Left lung (tissue), 10 donors: ENCODE results near the gene KATNAL1. TPM values are rescaled to one million over a fixed set of nuclear protein-coding genes. Genes with fewer than 3 reads are reported as not detected.

Source experiments
- ATAC-seq: fragments of 200-7000 bp; cut with Tn5 transposase; one replicate; pipeline ENCODE4 v1.9.1; 2020; ENCODE audit warnings: moderate library complexity
- DNase-seq, 4 donors: peaks; one replicate each; pipeline ENCODE4 v3.0.0-alpha.2; 2013 to 2020
- H3K27ac ChIP-seq, 2 donors: fragments of 200-600 bp; sonication (generic) in 1 of 2; one replicate each; pipeline versions ENCODE4 v1.5.0 to v1.8.0; 2020 to 2021
- H3K27me3 ChIP-seq, 2 donors: fragments of 200-600 bp; sonication (generic) in 1 of 2; one replicate each; pipeline versions ENCODE4 v1.5.0 to v1.8.0; 2020 to 2021
- H3K36me3 ChIP-seq, 2 donors: fragments of 200-600 bp; sonication (generic) in 1 of 2; one replicate each; pipeline versions ENCODE4 v1.5.0 to v1.8.0; 2020 to 2021
- H3K4me1 ChIP-seq, 2 donors: fragments of 200-600 bp; one replicate each; pipeline ENCODE4 v1.8.0; 2021
- H3K4me3 ChIP-seq, 2 donors: fragments of 200-600 bp; sonication (generic) in 1 of 2; one replicate each; pipeline versions ENCODE4 v1.5.0 to v1.8.0; 2020 to 2021; ENCODE audit warnings: mild to moderate bottlenecking in 1 of 2
- H3K9me3 ChIP-seq, 2 donors: fragments of 200-600 bp; sonication (generic) in 1 of 2; one replicate each; pipeline versions ENCODE4 v1.5.0 to v1.8.0; 2020 to 2021
- intact Hi-C, 2 donors: fragments of 100-400 bp; cut with DNase I; formaldehyde crosslinking; loops; one replicate each; pipeline versions ENCODE4 v1.11.2 to v1.14.2; 2022
- polyA plus RNA-seq, 6 donors: library from polyadenylated mRNA; unstranded; fragments of 120-200 nt; gene quantifications; one replicate each; pipeline ENCODE4 v1.2.1, GENCODE V29; 2013; ENCODE audit not compliant: insufficient read length in 6 of 6
- total RNA-seq, 2 donors: library from RNA; stranded (reverse); fragmentation: NEBNext Ultra II Directional; extraction: Animal tissue kit (Norgen Biotek cat#: 25700); gene quantifications; one replicate each; pipeline ENCODE4 v1.2.1, GENCODE V29; 2021
- TF ChIP-seq, protein P1 (sequence below), 2 donors: fragments of 200-600 bp; sonication (generic) in 1 of 2; IDR thresholded peaks; one replicate each; pipeline versions ENCODE4 v1.5.0 to v1.8.0; 2021; ENCODE audit warnings: antibody characterized with exemption in 2 of 2
- donor health status: DM: no; HTN: yes; CAD: no.
- donor health status: DM: no; HTN: no; CAD: no.

Gene KATNAL1
- total and polyA plus RNA-seq, 8 donors: 13.9 to 24.9 (median 16.2) TPM

DNA sequence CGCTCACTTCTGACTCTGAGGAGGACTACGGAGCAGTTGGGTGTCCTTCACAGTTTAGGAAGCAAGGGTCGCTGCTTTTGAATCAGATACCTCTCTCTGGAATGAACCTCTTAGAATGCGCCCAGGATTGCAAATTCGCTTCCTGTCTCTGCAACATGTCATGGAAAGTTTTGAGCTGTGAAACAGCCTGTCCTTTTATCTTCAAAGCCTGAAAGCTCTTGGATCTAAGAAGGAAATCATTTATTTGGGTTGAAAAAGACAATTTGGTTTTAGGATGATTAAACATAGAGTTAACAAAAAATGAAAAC is 134.1 kb downstream of the KATNAL1 start:
- intact Hi-C loops: no loop called here
- Histone ChIP-seq H3K4me3 (no peak overlapping the region), H3K9me3 (no peaks in the 10 kb centered on the region), H3K36me3 (no peaks in the 10 kb centered on the region), H3K27ac (no peak overlapping the region), H3K27me3 (no peaks in the 10 kb centered on the region), H3K4me1 (no peaks in the 10 kb centered on the region)
- TF ChIP-seq, protein P1, sequence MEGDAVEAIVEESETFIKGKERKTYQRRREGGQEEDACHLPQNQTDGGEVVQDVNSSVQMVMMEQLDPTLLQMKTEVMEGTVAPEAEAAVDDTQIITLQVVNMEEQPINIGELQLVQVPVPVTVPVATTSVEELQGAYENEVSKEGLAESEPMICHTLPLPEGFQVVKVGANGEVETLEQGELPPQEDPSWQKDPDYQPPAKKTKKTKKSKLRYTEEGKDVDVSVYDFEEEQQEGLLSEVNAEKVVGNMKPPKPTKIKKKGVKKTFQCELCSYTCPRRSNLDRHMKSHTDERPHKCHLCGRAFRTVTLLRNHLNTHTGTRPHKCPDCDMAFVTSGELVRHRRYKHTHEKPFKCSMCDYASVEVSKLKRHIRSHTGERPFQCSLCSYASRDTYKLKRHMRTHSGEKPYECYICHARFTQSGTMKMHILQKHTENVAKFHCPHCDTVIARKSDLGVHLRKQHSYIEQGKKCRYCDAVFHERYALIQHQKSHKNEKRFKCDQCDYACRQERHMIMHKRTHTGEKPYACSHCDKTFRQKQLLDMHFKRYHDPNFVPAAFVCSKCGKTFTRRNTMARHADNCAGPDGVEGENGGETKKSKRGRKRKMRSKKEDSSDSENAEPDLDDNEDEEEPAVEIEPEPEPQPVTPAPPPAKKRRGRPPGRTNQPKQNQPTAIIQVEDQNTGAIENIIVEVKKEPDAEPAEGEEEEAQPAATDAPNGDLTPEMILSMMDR (IDR thresholded peaks at IDR 0.05): no peak
- ATAC-seq: no peak
- no peak for DNase-seq

DNA sequence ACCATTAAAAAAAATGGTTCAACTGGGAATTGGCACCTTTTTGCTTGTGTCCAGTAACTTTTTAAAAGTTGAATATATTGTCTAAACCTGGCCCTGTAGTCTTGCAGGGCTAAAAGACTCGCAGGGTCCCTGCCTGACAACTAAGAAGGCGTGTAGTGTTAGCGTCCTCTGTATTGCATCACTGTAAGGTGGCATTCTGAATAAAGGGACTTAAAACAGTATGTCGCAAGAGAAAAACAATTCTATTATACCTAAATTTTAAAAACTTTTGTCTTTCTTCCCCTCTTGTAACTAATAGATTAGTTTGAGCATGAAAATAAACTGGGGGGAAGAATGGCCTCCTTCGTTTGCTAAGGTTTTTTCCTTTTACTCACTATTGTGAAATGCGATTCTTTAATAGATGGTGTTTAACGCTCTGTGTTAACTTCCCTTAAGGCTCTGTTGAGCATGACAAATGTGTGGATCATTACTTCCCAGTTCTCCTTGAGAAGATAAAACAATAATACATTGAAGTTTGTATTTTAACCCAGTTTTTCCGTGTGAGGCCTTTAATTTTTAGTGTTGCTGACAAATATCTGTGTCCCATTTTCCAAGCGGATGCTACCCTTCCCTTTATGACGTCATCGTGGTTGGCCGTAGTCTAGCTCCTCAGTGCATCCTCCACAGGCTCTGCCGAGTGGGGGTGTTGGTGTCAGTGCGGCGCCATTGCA is 134.6 kb downstream of the KATNAL1 start:
- Histone ChIP-seq H3K9me3 (no peaks in the 10 kb centered on the region), H3K4me3 (no peak overlapping the region), H3K4me1 (no peaks in the 10 kb centered on the region), H3K27ac (no peak overlapping the region), H3K36me3 (no peaks in the 10 kb centered on the region), H3K27me3 (no peaks in the 10 kb centered on the region)
- intact Hi-C loops: no loop called here
- DNase-seq: no peak
- TF ChIP-seq, protein P1 (IDR thresholded peaks at IDR 0.05): no peak
- no peak for ATAC-seq

DNA sequence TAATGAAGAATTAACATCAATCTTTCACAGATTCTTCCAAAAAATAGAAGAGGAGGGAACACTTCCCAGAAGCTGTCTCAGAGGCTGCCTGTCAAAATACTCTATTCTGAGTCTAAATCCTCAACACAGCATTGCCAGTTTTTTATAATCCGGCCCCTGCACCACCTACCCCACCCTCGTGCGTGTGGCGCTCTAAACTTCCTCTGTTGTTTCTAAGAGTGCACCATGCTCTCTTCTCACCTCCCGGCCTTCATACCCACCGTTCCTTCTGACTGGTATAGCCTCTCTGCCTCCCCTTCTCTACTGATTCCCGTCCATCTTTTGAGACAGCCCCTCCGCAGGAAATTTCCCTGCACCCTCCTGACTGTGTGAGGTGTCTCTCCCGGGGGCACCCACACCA is 136.8 kb downstream of the KATNAL1 start:
- no peak for ATAC-seq
- no peak for DNase-seq
- Histone ChIP-seq H3K27ac (no peak overlapping the region), H3K4me1 (no peaks in the 10 kb centered on the region), H3K27me3 (no peaks in the 10 kb centered on the region), H3K4me3 (no peak overlapping the region), H3K36me3 (no peaks in the 10 kb centered on the region), H3K9me3 (no peaks in the 10 kb centered on the region)
- TF ChIP-seq, protein P1 (IDR thresholded peaks at IDR 0.05): no peak
- intact Hi-C loops: no loop called here

DNA sequence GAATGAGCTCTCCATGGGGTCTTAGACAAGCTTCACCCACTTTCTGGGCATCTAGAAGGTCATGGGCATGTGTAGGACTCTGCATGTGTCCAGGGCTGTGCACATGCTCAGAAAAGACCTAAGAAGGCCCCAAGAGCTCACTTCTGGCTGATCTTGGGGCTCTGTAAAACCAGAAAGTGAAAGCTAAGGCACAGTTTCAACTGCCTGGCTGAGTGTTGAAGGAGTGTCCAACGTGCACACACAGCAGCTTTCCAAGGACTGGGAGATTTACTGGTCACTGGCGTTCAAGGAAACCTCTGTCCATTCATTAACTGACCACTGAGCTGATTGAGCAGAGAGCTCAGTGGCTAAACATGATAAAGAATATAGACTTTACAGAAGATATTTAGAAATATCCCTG is 137.9 kb downstream of the KATNAL1 start:
- TF ChIP-seq, protein P1 (IDR thresholded peaks at IDR 0.05): no peak
- intact Hi-C loops: no loop called here
- Histone ChIP-seq H3K27me3 (no peaks in the 10 kb centered on the region), H3K4me3 (no peak overlapping the region), H3K36me3 (no peaks in the 10 kb centered on the region), H3K4me1 (no peaks in the 10 kb centered on the region), H3K9me3 (no peaks in the 10 kb centered on the region), H3K27ac (no peak overlapping the region)
- ATAC-seq (no peak), DNase-seq (no peak)

DNA sequence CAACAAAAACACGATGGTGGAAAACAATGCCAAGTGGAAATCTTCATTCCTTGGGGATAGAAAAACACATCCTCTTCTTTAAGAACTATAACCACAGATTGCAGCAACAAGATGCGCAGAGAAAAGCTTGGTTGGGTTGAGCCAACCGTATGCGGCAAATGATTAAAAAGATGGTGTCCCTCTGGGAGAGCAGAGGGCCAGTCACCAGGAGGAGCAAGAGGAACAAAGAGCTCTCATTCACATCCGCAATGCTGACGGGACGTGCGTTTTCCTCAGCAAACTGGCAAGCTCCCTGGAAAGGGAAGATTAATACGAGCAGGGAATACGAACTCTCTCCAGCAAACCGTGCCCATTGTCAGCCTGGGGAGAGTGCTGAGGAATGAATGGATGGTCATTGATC is 141.6 kb downstream of the KATNAL1 start:
- H3K27me3 ChIP-seq: no peaks in the 10 kb centered on the region
- H3K9me3 ChIP-seq: no peaks in the 10 kb centered on the region
- intact Hi-C loops: no loop called here
- H3K36me3 ChIP-seq: no peaks in the 10 kb centered on the region
- no peak overlapping the region for H3K27ac ChIP-seq
- ATAC-seq (no peak), DNase-seq (no peak)
- no peak overlapping the region for H3K4me3 ChIP-seq
- TF ChIP-seq, protein P1 (IDR thresholded peaks at IDR 0.05): no peak
- H3K4me1 ChIP-seq: no peaks in the 10 kb centered on the region
